A549 (cell line): ENCODE results near the gene HOXC12. TPM values are rescaled to one million over a fixed set of nuclear protein-coding genes. Genes with fewer than 3 reads are reported as not detected.

ENCODE experiments used
- ATAC-seq, 2 experiments: fragments of 200-7000 bp in 1 of 2; fragments of >200 bp in 1 of 2; cut with Nextera tagmentation in 1 of 2; cut with Tn5 transposase in 1 of 2; 3 replicates each; pipeline versions ENCODE4 v1.8.0 to v1.9.1; 2018 to 2020; ENCODE audit warnings: mild to moderate bottlenecking in 1 of 2, moderate library complexity in 1 of 2
- CTCF ChIA-PET: fragments of 300-600 bp; sonication (Branson Sonifier 250); formaldehyde crosslinking; extraction: SDS; loops from one replicate; lab custom pipeline; 2021; ENCODE audit warnings: antibody characterized with exemption, inconsistent platforms; lab: Yijun Ruan, JAX
- POLR2A ChIA-PET: fragments of 350-600 bp; formaldehyde crosslinking; extraction: SDS; loops from one replicate; lab custom pipeline; 2021; ENCODE audit warnings: antibody characterized with exemption, inconsistent platforms; lab: Yijun Ruan, JAX
- DNase-seq, 2 experiments: peaks; one replicate each; pipeline versions ENCODE4 v3.0.0 to v3.0.0-alpha.2; 2011 to 2016; ENCODE audit warnings: low read depth in 1 of 2, low spot score in 1 of 2
- FAIRE-seq: peaks from 2 replicates; lab custom pipeline; 2011; peaks lifted over from hg19 to GRCh38; lab: Jason Lieb, UNC
- H3K27ac ChIP-seq, 2 experiments: fragments of >200 bp; sonication (Bioruptor Twin); formaldehyde crosslinking; 3 replicates each; pipeline ENCODE4 v1.5.1; 2016 to 2017
- H3K4me1 ChIP-seq: fragments of >200 bp; sonication (Bioruptor Twin); formaldehyde crosslinking; 3 replicates; pipeline ENCODE4 v1.6.1; 2016
- H3K4me2 ChIP-seq: fragments of >200 bp; sonication (Bioruptor Twin); formaldehyde crosslinking; 3 replicates; pipeline ENCODE4 v1.6.1; 2016
- H3K4me3 ChIP-seq: fragments of >200 bp; sonication (Bioruptor Twin); formaldehyde crosslinking; 3 replicates; pipeline ENCODE4 v1.5.1; 2016
- H3K9me3 ChIP-seq: fragments of >200 bp; sonication (Bioruptor Twin); formaldehyde crosslinking; 3 replicates; pipeline ENCODE4 v1.6.1; 2016
- BCL3 ChIP-seq: fragments of >200 bp; sonication (Bioruptor Twin); formaldehyde crosslinking; IDR thresholded peaks from 3 replicates; pipeline ENCODE4 v1.6.1; 2016
- CBX2 ChIP-seq: fragments of 200-600 bp; sonication (generic); IDR thresholded peaks from 2 replicates; pipeline ENCODE4 v1.6.1; 2016; ENCODE audit warnings: low read depth, mild to moderate bottlenecking, borderline replicate concordance
- CHD2 ChIP-seq: fragments of 150-350 bp; IDR thresholded peaks from 2 replicates; pipeline ENCODE4 v1.6.1; 2014; ENCODE audit warnings: low read length; ENCODE audit not compliant: partially characterized antibody
- CHD4 ChIP-seq: fragments of 200-600 bp; sonication (generic); IDR thresholded peaks from 2 replicates; pipeline ENCODE4 v1.6.1; 2016; ENCODE audit warnings: antibody characterized with exemption, mild to moderate bottlenecking, borderline replicate concordance
- CTCF ChIP-seq: fragments of >200 bp; sonication (Bioruptor Twin); formaldehyde crosslinking; IDR thresholded peaks from 3 replicates; pipeline ENCODE4 v1.5.1; 2016
- EHF ChIP-seq: fragments of 250-450 bp; sonication (Bioruptor Pico); IDR thresholded peaks from 2 replicates; pipeline ENCODE4 v1.5.0; 2020; ENCODE audit warnings: mild to moderate bottlenecking
- EP300 ChIP-seq, 2 experiments: fragments of >200 bp; sonication (Bioruptor Twin); formaldehyde crosslinking; IDR thresholded peaks; 2 replicates in 1 of 2; 3 replicates in 1 of 2; pipeline ENCODE4 v1.6.1; 2016 to 2017
- HES2 ChIP-seq: fragments of >200 bp; sonication (Bioruptor Twin); formaldehyde crosslinking; IDR thresholded peaks from 2 replicates; pipeline ENCODE4 v1.6.1; 2016
- HOXA7 ChIP-seq: fragments of 250-450 bp; sonication (Bioruptor Pico); IDR thresholded peaks from 2 replicates; pipeline ENCODE4 v1.5.0; 2020; ENCODE audit warnings: mild to moderate bottlenecking, moderate library complexity
- HOXB13 ChIP-seq: fragments of 250-450 bp; sonication (Bioruptor Pico); IDR thresholded peaks from 2 replicates; pipeline ENCODE4 v1.5.0; 2020; ENCODE audit warnings: low read depth, mild to moderate bottlenecking, moderate library complexity
- JUN ChIP-seq, 2 experiments: fragments of >200 bp; sonication (Bioruptor Twin); formaldehyde crosslinking; IDR thresholded peaks; 2 replicates in 1 of 2; 3 replicates in 1 of 2; pipeline ENCODE4 v1.6.1; 2016 to 2017
- KDM1A ChIP-seq: fragments of 200-600 bp; sonication (generic); IDR thresholded peaks from 2 replicates; pipeline ENCODE4 v1.6.1; 2016; ENCODE audit warnings: low read depth, mild to moderate bottlenecking
- KDM5A ChIP-seq: fragments of 200-600 bp; sonication (generic); IDR thresholded peaks from 2 replicates; pipeline ENCODE4 v1.6.1; 2016; ENCODE audit warnings: antibody characterized with exemption, mild to moderate bottlenecking
- MYC ChIP-seq: IDR thresholded peaks from 2 replicates; pipeline ENCODE4 v1.6.1; 2012; ENCODE audit warnings: mild to moderate bottlenecking, inconsistent platforms, low read length, improper control_type of control experiment, borderline replicate concordance
- NFE2L2 ChIP-seq: fragments of 150-350 bp; conservative IDR thresholded peaks from 2 replicates; pipeline ENCODE4 v1.6.1; 2014; ENCODE audit warnings: low read length
- POLR2A ChIP-seq: IDR thresholded peaks from 2 replicates; pipeline ENCODE4 v1.6.1; 2012; ENCODE audit warnings: mild to moderate bottlenecking, low read length
- POLR2AphosphoS2 ChIP-seq: conservative IDR thresholded peaks from 2 replicates; pipeline ENCODE4 v1.6.1; 2012; ENCODE audit warnings: low read length, improper control_type of control experiment, inconsistent platforms
- RARB ChIP-seq: fragments of 250-450 bp; sonication (Bioruptor Pico); IDR thresholded peaks from 2 replicates; pipeline ENCODE4 v1.8.0; 2021; ENCODE audit warnings: mild to moderate bottlenecking, moderate library complexity
- RFX5 ChIP-seq: fragments of 450-650 bp; IDR thresholded peaks from 2 replicates; pipeline ENCODE4 v1.7.1; 2014; ENCODE audit warnings: antibody characterized with exemption, mild to moderate bottlenecking, moderate library complexity
- RNF2 ChIP-seq: fragments of 200-600 bp; sonication (generic); IDR thresholded peaks from 2 replicates; pipeline ENCODE4 v1.6.1; 2016; ENCODE audit warnings: low read depth, mild to moderate bottlenecking, antibody characterized with exemption, moderate library complexity, borderline replicate concordance
- SMC3 ChIP-seq: fragments of >200 bp; sonication (Bioruptor Twin); formaldehyde crosslinking; IDR thresholded peaks from 3 replicates; pipeline ENCODE4 v1.6.1; 2018; ENCODE audit warnings: inconsistent platforms
- SREBF2 ChIP-seq: fragments of 450-650 bp; IDR thresholded peaks from 2 replicates; pipeline ENCODE4 v1.6.1; 2014; ENCODE audit warnings: mild to moderate bottlenecking, moderate library complexity
- TP53 ChIP-seq: fragments of 250-450 bp; sonication (Bioruptor Pico); IDR thresholded peaks from 2 replicates; pipeline ENCODE4 v1.5.0; 2021; ENCODE audit warnings: mild to moderate bottlenecking, moderate library complexity
- USF2 ChIP-seq: fragments of 450-650 bp; IDR thresholded peaks from 2 replicates; pipeline ENCODE4 v1.6.1; 2014; ENCODE audit warnings: antibody characterized with exemption
- ZSCAN20 ChIP-seq: fragments of 250-450 bp; sonication (Bioruptor Pico); IDR thresholded peaks from 2 replicates; pipeline ENCODE4 v1.8.0; 2022; ENCODE audit warnings: mild to moderate bottlenecking, moderate library complexity
- WGBS: methylation state at CpG from one replicate; pipeline ENCODE4 v1.1.6; 2017; ENCODE audit errors: missing lambda C conversion rate; 5-methylcytosine and 5-hydroxymethylcytosine counted together
- polyA plus RNA-seq, 4 experiments: library from polyadenylated mRNA; depleted of rRNA in 3 of 4; stranded (reverse); fragments of >200 nt; fragmentation: RNase III in 1 of 4; extraction: RNeasy Plus Mini Kit Qiagen cat#74134 plus additional on column Dnase treatment in 1 of 4; gene quantifications; 2 replicates in 3 of 4; 3 replicates in 1 of 4; pipeline ENCODE4 v1.2.3, GENCODE V29; 2011 to 2017
- TF ChIP-seq, protein P1 (sequence below): fragments of 250-450 bp; sonication (Bioruptor Pico); IDR thresholded peaks from 2 replicates; pipeline ENCODE4 v1.5.0; 2021; ENCODE audit warnings: mild to moderate bottlenecking, moderate library complexity, borderline replicate concordance

The HOXC12 gene
- polyA plus RNA-seq, 2 of the 4 experiments (the other 2 are of a cell fraction), result not detected

- TF ChIP-seq TP53 (no peak), SREBF2 (no peak), HOXA7 (CRISPR knock-in tag) (no peak), BCL3 (no peak), KDM1A (no peak), CHD4 (no peak), CHD2 (no peak), EHF (CRISPR knock-in tag) (no peak), EP300 (IDR thresholded peaks at IDR 0.05) (no peak), POLR2A (no peak), CBX2 (no peak), RFX5 (no peak)
These were observed 24.0 kb upstream of the HOXC12 start (continued) for GRCh38 chr12:53930591-53931255.

- no peak for TF ChIP-seq RNF2
- no peak for TF ChIP-seq RARB (CRISPR knock-in tag)
- TF ChIP-seq NFE2L2, result no peak
- TF ChIP-seq ZSCAN20, result no peak
- TF ChIP-seq HOXB13 (CRISPR knock-in tag), result no peak
- no peak for TF ChIP-seq POLR2A
- TF ChIP-seq MYC, result no peak
- TF ChIP-seq USF2, result no peak
- Histone ChIP-seq H3K4me1 (peaks cover 7% of the 10 kb centered on the region; the same call in 1 of the 3 replicates), H3K27ac (no peak overlapping the region), H3K4me3 (no peak overlapping the region), H3K9me3 (no peaks in the 10 kb centered on the region), H3K4me2 (no peak overlapping the region)
- FAIRE-seq (no peak), DNase-seq (no peak), ATAC-seq (no peak)
- ChIA-PET POLR2A (no interaction called here), CTCF (interaction anchor here (0.6 to 2.1 kb wide), 3 partner anchors 12 to 127 kb away, joined by 3 to 4 read pairs (median 3); no protein-coding TSS in a partner anchor)
- WGBS, result 77% methylated on average over 4 of the region's 4 CpGs
These were observed 22.7 kb upstream of the HOXC12 start for GRCh38 chr12:53931844-53932581.

DNA sequence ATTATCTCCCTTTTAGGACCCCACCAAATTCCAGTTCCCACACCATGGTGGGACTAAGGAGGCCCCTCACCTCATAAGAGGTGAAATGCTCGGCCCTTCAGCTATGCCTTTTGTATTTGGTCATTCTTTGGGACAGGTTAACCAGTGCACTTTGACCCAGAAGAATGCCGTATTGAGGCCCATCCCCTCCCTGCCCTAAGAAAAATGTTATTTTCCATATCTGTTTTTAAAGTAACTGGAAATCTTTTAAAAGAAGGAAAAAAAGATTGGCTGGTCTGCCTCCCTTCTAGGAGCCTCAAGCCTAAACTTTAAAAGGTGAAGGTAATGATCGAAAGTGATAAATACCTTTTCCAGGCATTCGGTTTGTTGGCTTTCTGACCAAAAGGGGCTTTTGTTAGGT lies 21.8 kb upstream of the HOXC12 start:
- FAIRE-seq, result no peak
- Histone ChIP-seq H3K4me3 (no peak overlapping the region), H3K4me2 (no peak overlapping the region), H3K4me1 (peaks cover 7% of the 10 kb centered on the region; the same call in 1 of the 3 replicates), H3K27ac (no peak overlapping the region), H3K9me3 (no peaks in the 10 kb centered on the region)
- no peak for DNase-seq
- ChIA-PET POLR2A (no interaction called here), CTCF (interaction anchor here (1.4 to 2.1 kb wide), 2 partner anchors 13 to 26 kb away, joined by 3 to 4 read pairs; no protein-coding TSS in a partner anchor)
- TF ChIP-seq SMC3, result no peak
- no peak for TF ChIP-seq HOXB13 (CRISPR knock-in tag)
- no peak for TF ChIP-seq KDM5A
- TF ChIP-seq JUN (IDR thresholded peaks at IDR 0.05), result no peak
- no peak for TF ChIP-seq MYC
- TF ChIP-seq POLR2AphosphoS2, result no peak
- no peak for TF ChIP-seq RNF2
- TF ChIP-seq, protein P1, sequence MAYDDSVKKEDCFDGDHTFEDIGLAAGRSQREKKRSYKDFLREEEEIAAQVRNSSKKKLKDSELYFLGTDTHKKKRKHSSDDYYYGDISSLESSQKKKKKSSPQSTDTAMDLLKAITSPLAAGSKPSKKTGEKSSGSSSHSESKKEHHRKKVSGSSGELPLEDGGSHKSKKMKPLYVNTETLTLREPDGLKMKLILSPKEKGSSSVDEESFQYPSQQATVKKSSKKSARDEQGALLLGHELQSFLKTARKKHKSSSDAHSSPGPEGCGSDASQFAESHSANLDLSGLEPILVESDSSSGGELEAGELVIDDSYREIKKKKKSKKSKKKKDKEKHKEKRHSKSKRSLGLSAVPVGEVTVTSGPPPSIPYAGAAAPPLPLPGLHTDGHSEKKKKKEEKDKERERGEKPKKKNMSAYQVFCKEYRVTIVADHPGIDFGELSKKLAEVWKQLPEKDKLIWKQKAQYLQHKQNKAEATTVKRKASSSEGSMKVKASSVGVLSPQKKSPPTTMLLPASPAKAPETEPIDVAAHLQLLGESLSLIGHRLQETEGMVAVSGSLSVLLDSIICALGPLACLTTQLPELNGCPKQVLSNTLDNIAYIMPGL (CRISPR knock-in tag), result no peak
- no peak for TF ChIP-seq ZSCAN20
- TF ChIP-seq CTCF, result no peak
- no peak for TF ChIP-seq HES2
- no peak for TF ChIP-seq EP300 (IDR thresholded peaks at IDR 0.05)
- 55% methylated on average over 4 of the region's 4 CpGs for WGBS
- ATAC-seq, result no peak
